ENCODE results near the gene IGF1R. TPM values are rescaled to one million over a fixed set of nuclear protein-coding genes. Genes with fewer than 3 reads are reported as not detected.

The IGF1R gene
- total and polyA plus RNA-seq, 2 of the 13 experiments (the other 11 are each of a cell fraction or from before 2014, with no cell fraction given) = 15.9 to 18.4 TPM

DNA sequence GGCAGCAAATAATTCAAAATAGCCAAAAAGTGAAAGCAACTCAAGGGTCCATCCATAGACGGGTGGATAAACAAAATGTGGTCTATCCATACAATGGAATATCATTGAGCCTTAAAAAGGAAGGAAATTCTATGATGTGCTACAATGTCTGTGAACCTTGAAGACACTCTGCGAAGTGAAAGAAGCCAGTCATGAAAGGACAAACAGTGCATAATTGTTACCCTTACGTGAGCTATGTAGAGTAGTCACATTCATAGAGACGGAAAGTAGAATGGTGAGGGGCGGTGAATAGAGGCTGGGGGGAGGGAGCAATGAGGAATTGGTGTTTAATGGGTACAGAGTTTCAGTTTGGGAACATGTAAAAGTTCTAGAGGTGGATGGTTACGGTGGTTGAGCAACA, 18.1 kb downstream of the IGF1R start:
- no peaks in the 10 kb centered on the region for H3K27me3 ChIP-seq (ENCODE audit: control insufficient read depth in 1 of 2, insufficient read depth in 2 of 2, low read length in 2 of 2)
- in situ Hi-C loops (cut with HindIII; ENCODE audit: extremely low pct_ligation_motif_present, low pct_unique_long_range_greater_than_20kb) = no loop called here
- no TSS peak for BruUV-seq (replicated peaks)
- CTCF ChIA-PET (ENCODE audit: low intra/inter-chr PET ratio, low total read pairs) = no interaction called here
- ATAC-seq (no peak), FAIRE-seq (no peak), DNase-seq (ENCODE audit: low spot score) (no peak)
- no peak overlapping the region for H2AFZ ChIP-seq (ENCODE audit: low read length)
- peaks cover 89% of the 10 kb centered on the region for H3K79me2 ChIP-seq (ENCODE audit: insufficient read depth, low read length)
- no peak overlapping the region for H3K9ac ChIP-seq (ENCODE audit: insufficient read depth, low read depth, low read length)
- H3K36me3 ChIP-seq (replicated peaks in 1 of 2; ENCODE audit: control insufficient read depth in 1 of 2, insufficient read depth in 2 of 2, low read length in 2 of 2) = no peaks in the 10 kb centered on the region; a peak in 1 of 5 replicates
- H3K27ac ChIP-seq (ENCODE audit: extremely low read length, insufficient read depth, low read length) = no peak overlapping the region
- peaks cover 100% of the 10 kb centered on the region for H3K4me1 ChIP-seq (ENCODE audit: insufficient read depth, low read length)
- peaks cover 27% of the 10 kb centered on the region for H4K20me1 ChIP-seq (ENCODE audit: insufficient read depth, low read length)
- H3K9me3 ChIP-seq (ENCODE audit: low read length) = no peaks in the 10 kb centered on the region
- H3K4me3 ChIP-seq (replicated peaks in 1 of 3; ENCODE audit: insufficient read depth in 1 of 3, low read depth in 2 of 3, low read length in 3 of 3) = no peak overlapping the region
- TF ChIP-seq ELF1 (CRISPR knock-in tag; IDR thresholded peaks at IDR 0.05) (no peak), GFI1 (CRISPR knock-in tag; IDR thresholded peaks at IDR 0.05; ENCODE audit: borderline replicate concordance) (no peak), HNRNPLL (IDR thresholded peaks at IDR 0.05; ENCODE audit: low read depth, low read length, poor library complexity, severe bottlenecking) (no peak), ZNF549 (CRISPR knock-in tag; IDR thresholded peaks at IDR 0.05) (no peak), RXRA (CRISPR knock-in tag; IDR thresholded peaks at IDR 0.05) (no peak), KLF9 (CRISPR knock-in tag; IDR thresholded peaks at IDR 0.05; ENCODE audit: low read depth) (no peak), CEBPG (CRISPR knock-in tag; IDR thresholded peaks at IDR 0.05) (no peak), ZNF350 (CRISPR knock-in tag; IDR thresholded peaks at IDR 0.05; ENCODE audit: borderline replicate concordance, low read depth) (no peak), ZNF562 (CRISPR knock-in tag; IDR thresholded peaks at IDR 0.05; ENCODE audit: borderline replicate concordance) (no peak), PITX1 (CRISPR knock-in tag; IDR thresholded peaks at IDR 0.05) (no peak), ZNF574 (CRISPR knock-in tag; IDR thresholded peaks at IDR 0.05) (no peak), SP1 (IDR thresholded peaks at IDR 0.05) (no peak), SP1 (CRISPR knock-in tag; IDR thresholded peaks at IDR 0.05) (no peak), ZNF124 (CRISPR knock-in tag; IDR thresholded peaks at IDR 0.05) (no peak), ELF4 (CRISPR knock-in tag; IDR thresholded peaks at IDR 0.05; ENCODE audit: borderline replicate concordance) (no peak), CHD2 (IDR thresholded peaks at IDR 0.05; ENCODE audit: low read depth, low read length) (no peak)
- TF ChIP-seq, protein P1, sequence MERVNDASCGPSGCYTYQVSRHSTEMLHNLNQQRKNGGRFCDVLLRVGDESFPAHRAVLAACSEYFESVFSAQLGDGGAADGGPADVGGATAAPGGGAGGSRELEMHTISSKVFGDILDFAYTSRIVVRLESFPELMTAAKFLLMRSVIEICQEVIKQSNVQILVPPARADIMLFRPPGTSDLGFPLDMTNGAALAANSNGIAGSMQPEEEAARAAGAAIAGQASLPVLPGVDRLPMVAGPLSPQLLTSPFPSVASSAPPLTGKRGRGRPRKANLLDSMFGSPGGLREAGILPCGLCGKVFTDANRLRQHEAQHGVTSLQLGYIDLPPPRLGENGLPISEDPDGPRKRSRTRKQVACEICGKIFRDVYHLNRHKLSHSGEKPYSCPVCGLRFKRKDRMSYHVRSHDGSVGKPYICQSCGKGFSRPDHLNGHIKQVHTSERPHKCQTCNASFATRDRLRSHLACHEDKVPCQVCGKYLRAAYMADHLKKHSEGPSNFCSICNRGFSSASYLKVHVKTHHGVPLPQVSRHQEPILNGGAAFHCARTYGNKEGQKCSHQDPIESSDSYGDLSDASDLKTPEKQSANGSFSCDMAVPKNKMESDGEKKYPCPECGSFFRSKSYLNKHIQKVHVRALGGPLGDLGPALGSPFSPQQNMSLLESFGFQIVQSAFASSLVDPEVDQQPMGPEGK (CRISPR knock-in tag; IDR thresholded peaks at IDR 0.05) = no peak
- POLR2A ChIA-PET = no interaction called here
- intact Hi-C loops (cut with micrococcal nuclease; ENCODE audit: unreplicated experiment) = no loop called here
- WGBS (ENCODE audit: low lambda C conversion rate) = 97% methylated on average over 6 of the region's 6 CpGs
- no peak overlapping the region for H3K4me2 ChIP-seq (ENCODE audit: low read depth, low read length)
